Measurements from ENCODE around the gene SOHLH1.
"Not testable (repeated sequence)": the region's sequence is repeated elsewhere in the genome, so short reads cannot be mapped to it uniquely, and the experiment has no call there.

The SOHLH1 gene

GRCh38 chr9:135678236-135679017, 20.9 kb downstream of the SOHLH1 start:
- no peak for DNase-seq (ENCODE audit: low spot score)
- H3K27ac ChIP-seq = no peak overlapping the region
- ChIA-PET CTCF (interaction anchor here (0.7 to 1.0 kb wide), 2 partner anchors 15 to 74 kb away, joined by 3 to 7 read pairs; no protein-coding TSS in a partner anchor), POLR2A (ENCODE audit: low non-redundant PET) (no interaction called here)
- TF ChIP-seq, protein P1, sequence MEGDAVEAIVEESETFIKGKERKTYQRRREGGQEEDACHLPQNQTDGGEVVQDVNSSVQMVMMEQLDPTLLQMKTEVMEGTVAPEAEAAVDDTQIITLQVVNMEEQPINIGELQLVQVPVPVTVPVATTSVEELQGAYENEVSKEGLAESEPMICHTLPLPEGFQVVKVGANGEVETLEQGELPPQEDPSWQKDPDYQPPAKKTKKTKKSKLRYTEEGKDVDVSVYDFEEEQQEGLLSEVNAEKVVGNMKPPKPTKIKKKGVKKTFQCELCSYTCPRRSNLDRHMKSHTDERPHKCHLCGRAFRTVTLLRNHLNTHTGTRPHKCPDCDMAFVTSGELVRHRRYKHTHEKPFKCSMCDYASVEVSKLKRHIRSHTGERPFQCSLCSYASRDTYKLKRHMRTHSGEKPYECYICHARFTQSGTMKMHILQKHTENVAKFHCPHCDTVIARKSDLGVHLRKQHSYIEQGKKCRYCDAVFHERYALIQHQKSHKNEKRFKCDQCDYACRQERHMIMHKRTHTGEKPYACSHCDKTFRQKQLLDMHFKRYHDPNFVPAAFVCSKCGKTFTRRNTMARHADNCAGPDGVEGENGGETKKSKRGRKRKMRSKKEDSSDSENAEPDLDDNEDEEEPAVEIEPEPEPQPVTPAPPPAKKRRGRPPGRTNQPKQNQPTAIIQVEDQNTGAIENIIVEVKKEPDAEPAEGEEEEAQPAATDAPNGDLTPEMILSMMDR (conservative IDR thresholded peaks at IDR 0.05; ENCODE audit: low read depth) = no peak

DNA sequence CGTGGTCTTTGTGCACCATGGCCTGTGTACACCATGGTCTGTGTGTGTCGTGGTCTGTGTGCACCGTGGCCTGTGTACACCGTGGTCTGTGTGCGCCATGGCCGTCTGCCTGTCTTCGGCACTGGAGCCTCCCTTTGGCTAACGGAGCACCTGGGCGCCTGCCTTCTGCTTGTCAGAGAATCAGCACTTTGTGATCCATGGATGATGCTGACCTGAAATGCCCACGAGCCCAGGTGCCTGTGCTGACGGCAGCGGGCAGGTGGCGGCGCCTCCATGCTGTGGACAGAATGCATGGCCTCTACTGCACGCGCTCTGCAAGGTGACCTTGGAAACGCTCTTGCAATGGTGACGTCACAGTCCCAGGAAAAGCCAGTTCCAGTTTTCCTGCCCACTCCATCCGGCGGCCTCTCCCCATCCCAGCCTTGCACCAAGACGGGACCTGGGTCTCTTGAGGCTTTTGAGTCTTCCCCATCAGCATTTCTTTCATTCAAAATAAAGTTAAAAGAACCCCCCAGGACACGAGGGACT, 21.6 kb downstream of the SOHLH1 start:
- DNase-seq (ENCODE audit: low spot score) = no peak
- H3K27ac ChIP-seq = no peak overlapping the region
- CTCF ChIA-PET = interaction anchor here (0.6 to 1.0 kb wide), 3 partner anchors 15 to 453 kb away, joined by 3 to 7 read pairs (median 3); no protein-coding TSS in a partner anchor
- POLR2A ChIA-PET (ENCODE audit: low non-redundant PET) = no interaction called here
- TF ChIP-seq, protein P1 (conservative IDR thresholded peaks at IDR 0.05; ENCODE audit: low read depth) = no peak

DNA sequence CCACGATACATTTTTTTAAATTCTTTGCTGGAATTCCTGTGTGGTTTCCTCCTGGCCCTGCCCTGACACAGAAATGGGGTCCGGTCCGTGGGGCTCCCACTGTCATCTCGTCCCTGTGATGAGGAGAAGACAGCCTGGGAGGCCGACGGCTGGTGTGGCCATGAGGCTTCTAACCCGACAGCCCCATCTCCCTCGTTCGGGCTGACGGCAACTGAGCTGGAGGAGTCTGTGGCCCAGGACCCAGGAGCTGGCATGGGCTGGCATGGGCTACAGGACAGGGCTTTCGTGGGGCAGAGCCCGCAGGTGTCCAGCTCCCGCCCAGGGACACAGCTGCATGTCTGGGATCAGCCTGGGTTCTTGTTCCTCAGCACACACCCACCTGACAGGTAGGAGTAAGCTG, 22.4 kb downstream of the SOHLH1 start:
- no peak for DNase-seq (ENCODE audit: low spot score)
- ChIA-PET POLR2A (ENCODE audit: low non-redundant PET) (no interaction called here), CTCF (interaction anchor here (0.7 to 0.9 kb wide), 2 partner anchors 12 to 172 kb away, joined by 3 to 4 read pairs; no protein-coding TSS in a partner anchor)
- no peak overlapping the region for H3K27ac ChIP-seq
- TF ChIP-seq, protein P1 (conservative IDR thresholded peaks at IDR 0.05; ENCODE audit: low read depth) = no peak

GRCh38 chr9:135674977-135675376, 24.3 kb downstream of the SOHLH1 start:
- ChIA-PET POLR2A (ENCODE audit: low non-redundant PET) (no interaction called here), CTCF (interaction anchor here (0.6 kb wide), 1 partner anchor 176 kb away, joined by 3 read pairs; no protein-coding TSS in a partner anchor)
- DNase-seq (ENCODE audit: low spot score) = no peak
- TF ChIP-seq, protein P1 (conservative IDR thresholded peaks at IDR 0.05; ENCODE audit: low read depth) = no peak
- H3K27ac ChIP-seq = no peak overlapping the region

- ChIA-PET CTCF (interaction anchor here (0.7 kb wide), 1 partner anchor 1563 kb away, joined by 3 read pairs; no protein-coding TSS in a partner anchor), POLR2A (ENCODE audit: low non-redundant PET) (no interaction called here)
- TF ChIP-seq, protein P1 (conservative IDR thresholded peaks at IDR 0.05; ENCODE audit: low read depth) = no peak
- DNase-seq (ENCODE audit: low spot score) = no peak
- H3K27ac ChIP-seq = no peak overlapping the region
Observed at GRCh38 chr9:135673941-135674340, 25.3 kb downstream of the SOHLH1 start.

DNA sequence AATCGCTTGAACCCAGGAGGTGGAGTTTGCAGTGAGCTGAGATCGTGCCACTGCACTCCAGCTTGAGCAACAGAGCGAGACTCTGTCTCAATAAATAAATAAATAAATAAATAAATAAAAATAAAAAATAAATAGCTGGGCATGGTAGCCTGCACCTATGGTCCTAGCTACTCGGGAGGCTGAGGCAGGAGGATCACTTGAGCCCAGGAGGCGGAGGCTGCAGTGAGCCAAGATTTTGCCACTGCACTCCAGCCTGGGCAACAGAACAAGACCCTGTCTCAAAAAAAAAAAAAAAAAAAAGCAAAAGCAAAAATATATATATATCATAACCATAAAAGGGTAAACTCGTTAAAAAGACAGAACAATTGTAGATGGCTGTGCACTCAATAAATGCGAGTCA, 26.5 kb downstream of the SOHLH1 start:
- POLR2A ChIA-PET (ENCODE audit: low non-redundant PET); H3K27ac ChIP-seq; DNase-seq (ENCODE audit: low spot score): not testable (repeated sequence)
- CTCF ChIA-PET = interaction anchor here (0.7 to 1.1 kb wide), 3 partner anchors 15 to 100 kb away, joined by 3 read pairs; no protein-coding TSS in a partner anchor

DNA sequence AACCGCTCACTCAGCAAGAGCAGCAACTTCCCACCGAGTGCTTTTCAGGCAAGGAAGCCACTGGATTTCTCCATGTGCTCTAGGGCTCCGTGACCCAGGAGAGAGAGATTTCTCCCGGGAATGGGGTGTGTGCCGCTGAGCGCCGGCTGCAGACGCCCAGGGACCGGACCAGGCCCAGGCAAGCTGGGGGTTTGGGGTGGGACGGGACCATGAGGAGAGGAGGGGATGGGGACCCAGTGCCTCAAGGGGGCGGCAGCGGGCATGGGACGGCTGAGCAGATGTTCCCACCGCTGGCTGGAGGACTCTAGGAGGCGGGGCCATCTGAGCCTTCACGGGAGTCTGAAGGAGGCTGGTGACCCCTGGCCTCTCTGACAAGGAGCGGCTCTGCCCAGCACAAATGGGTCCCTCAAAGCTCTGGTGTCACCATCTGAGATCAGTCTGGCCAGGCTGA, 27.7 kb downstream of the SOHLH1 start:
- DNase-seq (ENCODE audit: low spot score) = no peak
- TF ChIP-seq, protein P1 (conservative IDR thresholded peaks at IDR 0.05; ENCODE audit: low read depth) = no peak
- ChIA-PET CTCF (interaction anchor here (0.6 to 1.1 kb wide), 2 partner anchors 12 to 28 kb away, joined by 3 to 4 read pairs; no protein-coding TSS in a partner anchor), POLR2A (ENCODE audit: low non-redundant PET) (no interaction called here)
- H3K27ac ChIP-seq = no peak overlapping the region
